Mesodermal cell (in vitro differentiated cells): ENCODE data around the gene REEP3.
"Not testable (repeated sequence)": the region's sequence is repeated elsewhere in the genome, so short reads cannot be mapped to it uniquely, and the experiment has no call there.

Experiments used
- H3K27ac ChIP-seq: 2 replicates; pipeline ENCODE4 v1.7.0; 2013; ENCODE audit warnings: mild to moderate bottlenecking, low read depth, low read length, moderate library complexity; ENCODE audit not compliant: severe bottlenecking
- H3K36me3 ChIP-seq: 2 replicates; pipeline ENCODE4 v1.7.1; 2013; ENCODE audit warnings: mild to moderate bottlenecking, low read length, moderate library complexity; ENCODE audit not compliant: control insufficient read depth, insufficient read depth
- H3K4me1 ChIP-seq: one replicate; pipeline ENCODE4 v1.7.1; 2013; ENCODE audit warnings: mild to moderate bottlenecking, low read length; ENCODE audit not compliant: insufficient read depth, control insufficient read depth, poor library complexity, severe bottlenecking
- H3K4me3 ChIP-seq: 2 replicates; pipeline ENCODE4 v1.7.0; 2013; ENCODE audit warnings: low read length, control low read depth, mild to moderate bottlenecking; ENCODE audit not compliant: insufficient read depth, poor library complexity, severe bottlenecking; ENCODE audit errors: extremely low read depth
- H3K9me3 ChIP-seq: 2 replicates; pipeline ENCODE4 v1.7.1; 2013; ENCODE audit warnings: mild to moderate bottlenecking, low read length, moderate library complexity; ENCODE audit not compliant: control insufficient read depth
- WGBS, 2 experiments: methylation state at CpG; one replicate each; pipeline ENCODE4 v1.1.5; 2013; ENCODE audit warnings: missing lambda C conversion rate in 2 of 2; ENCODE audit not compliant: insufficient coverage in 2 of 2; 5-methylcytosine and 5-hydroxymethylcytosine counted together

Gene REEP3

GRCh38 chr10:63642808-63643207 lies 121.6 kb downstream of the REEP3 start:
- no peaks in the 10 kb centered on the region for H3K4me1 ChIP-seq
- no peaks in the 10 kb centered on the region for H3K9me3 ChIP-seq
- 95 to 100% methylated on average over 3 to 4 of the region's 5 CpGs for WGBS, 2 experiments
- no peak overlapping the region for H3K4me3 ChIP-seq
- H3K36me3 ChIP-seq: no peaks in the 10 kb centered on the region
- no peak overlapping the region for H3K27ac ChIP-seq

GRCh38 chr10:63644418-63645142 lies 123.4 kb downstream of the REEP3 start:
- H3K9me3 ChIP-seq: no peaks in the 10 kb centered on the region
- H3K4me1 ChIP-seq: no peaks in the 10 kb centered on the region
- no peak overlapping the region for H3K4me3 ChIP-seq
- H3K36me3 ChIP-seq: no peaks in the 10 kb centered on the region
- H3K27ac ChIP-seq: no peak overlapping the region
- WGBS, 2 experiments: 83 to 100% methylated on average over 1 of the region's 4 CpGs

- no peaks in the 10 kb centered on the region for H3K9me3 ChIP-seq
- no peak overlapping the region for H3K27ac ChIP-seq
- 89 to 100% methylated on average over 1 to 2 of the region's 2 CpGs for WGBS, 2 experiments
- H3K36me3 ChIP-seq: no peaks in the 10 kb centered on the region
- no peak overlapping the region for H3K4me3 ChIP-seq
- no peaks in the 10 kb centered on the region for H3K4me1 ChIP-seq
These were observed 124.0 kb downstream of the REEP3 start for GRCh38 chr10:63645195-63645594.

- Histone ChIP-seq H3K27ac (no peak overlapping the region), H3K4me3 (no peak overlapping the region), H3K36me3 (no peaks in the 10 kb centered on the region), H3K9me3 (no peaks in the 10 kb centered on the region), H3K4me1 (no peaks in the 10 kb centered on the region)
- 100% methylated on average over 1 of the region's 2 CpGs for WGBS, 2 experiments
These were observed 125.3 kb downstream of the REEP3 start for GRCh38 chr10:63646491-63646890.

GRCh38 chr10:63651864-63652263 lies 130.7 kb downstream of the REEP3 start:
- no peaks in the 10 kb centered on the region for H3K9me3 ChIP-seq
- 82 to 86% methylated on average over 4 to 5 of the region's 5 CpGs for WGBS, 2 experiments
- no peak overlapping the region for H3K4me3 ChIP-seq
- no peaks in the 10 kb centered on the region for H3K4me1 ChIP-seq
- no peak overlapping the region for H3K27ac ChIP-seq
- no peaks in the 10 kb centered on the region for H3K36me3 ChIP-seq

GRCh38 chr10:63653747-63654146 lies 132.5 kb downstream of the REEP3 start:
- 100% methylated on average over 1 of the region's 1 CpG; no CpG with 5 or more reads in 1 of the 2 experiments for WGBS, 2 experiments
- H3K27ac ChIP-seq: no peak overlapping the region
- H3K4me3 ChIP-seq: no peak overlapping the region
- H3K9me3 ChIP-seq: no peaks in the 10 kb centered on the region
- H3K4me1 ChIP-seq: no peaks in the 10 kb centered on the region
- no peaks in the 10 kb centered on the region for H3K36me3 ChIP-seq

- no peaks in the 10 kb centered on the region for H3K4me1 ChIP-seq
- H3K4me3 ChIP-seq: no peak overlapping the region
- 93 to 100% methylated on average over 1 to 2 of the region's 4 CpGs for WGBS, 2 experiments
- H3K9me3 ChIP-seq: no peaks in the 10 kb centered on the region
- H3K36me3 ChIP-seq: no peaks in the 10 kb centered on the region
- no peak overlapping the region for H3K27ac ChIP-seq
These were observed 136.6 kb downstream of the REEP3 start for GRCh38 chr10:63657761-63658160.

GRCh38 chr10:63660941-63661340 lies 139.7 kb downstream of the REEP3 start:
- not testable (repeated sequence) for H3K9me3 ChIP-seq, H3K4me3 ChIP-seq, H3K27ac ChIP-seq, H3K36me3 ChIP-seq, H3K4me1 ChIP-seq
- 90 to 96% methylated on average over 6 to 8 of the region's 8 CpGs for WGBS, 2 experiments

GRCh38 chr10:63661347-63661746 lies 140.1 kb downstream of the REEP3 start:
- Histone ChIP-seq H3K4me3 (no peak overlapping the region), H3K9me3 (no peaks in the 10 kb centered on the region), H3K27ac (no peak overlapping the region), H3K36me3 (no peaks in the 10 kb centered on the region), H3K4me1 (no peaks in the 10 kb centered on the region)
- 95 to 96% methylated on average over 3 to 4 of the region's 5 CpGs for WGBS, 2 experiments

- WGBS, 2 experiments: 97 to 99% methylated on average over 9 of the region's 13 CpGs
These were observed 143.2 kb downstream of the REEP3 start for GRCh38 chr10:63664341-63664885.

GRCh38 chr10:63665006-63665580 lies 143.9 kb downstream of the REEP3 start:
- whole genome bisulfite sequencing, 2 experiments: 90 to 92% methylated on average over 3 to 5 of the region's 10 CpGs
- not testable (repeated sequence) for H3K4me1 ChIP-seq, H3K36me3 ChIP-seq, H3K27ac ChIP-seq, H3K9me3 ChIP-seq, H3K4me3 ChIP-seq

More at GRCh38 chr10:63664341-63664885, 143.2 kb downstream of the REEP3 start:
- Histone ChIP-seq H3K36me3 (no peaks in the 10 kb centered on the region), H3K4me3 (no peak overlapping the region), H3K4me1 (no peaks in the 10 kb centered on the region), H3K27ac (no peak overlapping the region), H3K9me3 (no peaks in the 10 kb centered on the region)
